ENCODE measurements around the gene DOP1A.

Gene DOP1A

GRCh38 chr6:83152913-83153312 is 85.4 kb downstream of the DOP1A start:
- Histone ChIP-seq H3K4me3 (ENCODE audit: low read depth, low read length) (no peak overlapping the region), H3K79me2 (ENCODE audit: control insufficient read depth, insufficient read depth, low read length, unreplicated experiment) (no peaks in the 10 kb centered on the region), H3K27ac (ENCODE audit: low read depth, low read length) (no peak overlapping the region), H3K27me3 (ENCODE audit: insufficient read depth, low read length) (no peaks in the 10 kb centered on the region), H3K36me3 (ENCODE audit: insufficient read depth, low read length) (peaks cover 14% of the 10 kb centered on the region; the same call in 1 of the 2 replicates), H2AFZ (ENCODE audit: low read length, unreplicated experiment) (no peak overlapping the region), H3K4me1 (ENCODE audit: control insufficient read depth, insufficient read depth, low read length, unreplicated experiment) (peaks cover 6% of the 10 kb centered on the region)

- Histone ChIP-seq H3K27ac (ENCODE audit: low read depth, low read length) (no peak overlapping the region), H3K4me1 (ENCODE audit: control insufficient read depth, insufficient read depth, low read length, unreplicated experiment) (peaks cover 6% of the 10 kb centered on the region), H3K27me3 (ENCODE audit: insufficient read depth, low read length) (no peaks in the 10 kb centered on the region), H3K79me2 (ENCODE audit: control insufficient read depth, insufficient read depth, low read length, unreplicated experiment) (no peaks in the 10 kb centered on the region), H2AFZ (ENCODE audit: low read length, unreplicated experiment) (no peak overlapping the region), H3K4me3 (ENCODE audit: low read depth, low read length) (no peak overlapping the region), H3K36me3 (ENCODE audit: insufficient read depth, low read length) (peaks cover 14% of the 10 kb centered on the region; the same call in 1 of the 2 replicates)
These were observed 86.5 kb downstream of the DOP1A start for GRCh38 chr6:83153883-83154521.

GRCh38 chr6:83155794-83156193 is 88.3 kb downstream of the DOP1A start:
- H3K4me1 ChIP-seq (ENCODE audit: control insufficient read depth, insufficient read depth, low read length, unreplicated experiment) = peaks cover 6% of the 10 kb centered on the region
- no peak overlapping the region for H3K4me3 ChIP-seq (ENCODE audit: low read depth, low read length)
- no peaks in the 10 kb centered on the region for H3K79me2 ChIP-seq (ENCODE audit: control insufficient read depth, insufficient read depth, low read length, unreplicated experiment)
- peaks cover 19% of the 10 kb centered on the region; the same call in 1 of the 2 replicates for H3K36me3 ChIP-seq (ENCODE audit: insufficient read depth, low read length)
- H2AFZ ChIP-seq (ENCODE audit: low read length, unreplicated experiment) = no peak overlapping the region
- no peaks in the 10 kb centered on the region for H3K27me3 ChIP-seq (ENCODE audit: insufficient read depth, low read length)
- H3K27ac ChIP-seq (ENCODE audit: low read depth, low read length) = no peak overlapping the region

GRCh38 chr6:83160167-83160566 is 92.7 kb downstream of the DOP1A start:
- H3K27me3 ChIP-seq (ENCODE audit: insufficient read depth, low read length) = no peaks in the 10 kb centered on the region
- no peak overlapping the region for H3K27ac ChIP-seq (ENCODE audit: low read depth, low read length)
- H2AFZ ChIP-seq (ENCODE audit: low read length, unreplicated experiment) = no peak overlapping the region
- H3K79me2 ChIP-seq (ENCODE audit: control insufficient read depth, insufficient read depth, low read length, unreplicated experiment) = no peaks in the 10 kb centered on the region
- no peak overlapping the region for H3K4me3 ChIP-seq (ENCODE audit: low read depth, low read length)
- no peaks in the 10 kb centered on the region for H3K4me1 ChIP-seq (ENCODE audit: control insufficient read depth, insufficient read depth, low read length, unreplicated experiment)
- peaks cover 12% of the 10 kb centered on the region; the same call in 1 of the 2 replicates for H3K36me3 ChIP-seq (ENCODE audit: insufficient read depth, low read length)

GRCh38 chr6:83167726-83168278 is 100.3 kb downstream of the DOP1A start:
- no peaks in the 10 kb centered on the region for H3K79me2 ChIP-seq (ENCODE audit: control insufficient read depth, insufficient read depth, low read length, unreplicated experiment)
- no peak overlapping the region for H3K27ac ChIP-seq (ENCODE audit: low read depth, low read length)
- no peak overlapping the region for H2AFZ ChIP-seq (ENCODE audit: low read length, unreplicated experiment)
- H3K4me1 ChIP-seq (ENCODE audit: control insufficient read depth, insufficient read depth, low read length, unreplicated experiment) = no peaks in the 10 kb centered on the region
- no peaks in the 10 kb centered on the region for H3K27me3 ChIP-seq (ENCODE audit: insufficient read depth, low read length)
- H3K4me3 ChIP-seq (ENCODE audit: low read depth, low read length) = no peak overlapping the region
- H3K36me3 ChIP-seq (ENCODE audit: insufficient read depth, low read length) = peaks cover 49% of the 10 kb centered on the region

GRCh38 chr6:83168556-83168955 is 101.1 kb downstream of the DOP1A start:
- no peaks in the 10 kb centered on the region for H3K27me3 ChIP-seq (ENCODE audit: insufficient read depth, low read length)
- no peaks in the 10 kb centered on the region for H3K4me1 ChIP-seq (ENCODE audit: control insufficient read depth, insufficient read depth, low read length, unreplicated experiment)
- no peak overlapping the region for H3K4me3 ChIP-seq (ENCODE audit: low read depth, low read length)
- no peak overlapping the region for H3K27ac ChIP-seq (ENCODE audit: low read depth, low read length)
- H3K36me3 ChIP-seq (ENCODE audit: insufficient read depth, low read length) = peaks cover 52% of the 10 kb centered on the region
- no peaks in the 10 kb centered on the region for H3K79me2 ChIP-seq (ENCODE audit: control insufficient read depth, insufficient read depth, low read length, unreplicated experiment)
- no peak overlapping the region for H2AFZ ChIP-seq (ENCODE audit: low read length, unreplicated experiment)

GRCh38 chr6:83169106-83169505 is 101.6 kb downstream of the DOP1A start:
- H3K27me3 ChIP-seq (ENCODE audit: insufficient read depth, low read length) = no peaks in the 10 kb centered on the region
- H3K36me3 ChIP-seq (ENCODE audit: insufficient read depth, low read length) = peaks cover 52% of the 10 kb centered on the region
- no peaks in the 10 kb centered on the region for H3K4me1 ChIP-seq (ENCODE audit: control insufficient read depth, insufficient read depth, low read length, unreplicated experiment)
- no peak overlapping the region for H3K4me3 ChIP-seq (ENCODE audit: low read depth, low read length)
- H2AFZ ChIP-seq (ENCODE audit: low read length, unreplicated experiment) = no peak overlapping the region
- no peak overlapping the region for H3K27ac ChIP-seq (ENCODE audit: low read depth, low read length)
- no peaks in the 10 kb centered on the region for H3K79me2 ChIP-seq (ENCODE audit: control insufficient read depth, insufficient read depth, low read length, unreplicated experiment)

- Histone ChIP-seq H3K4me3 (ENCODE audit: low read depth, low read length) (no peak overlapping the region), H2AFZ (ENCODE audit: low read length, unreplicated experiment) (no peak overlapping the region), H3K27ac (ENCODE audit: low read depth, low read length) (no peak overlapping the region), H3K4me1 (ENCODE audit: control insufficient read depth, insufficient read depth, low read length, unreplicated experiment) (no peaks in the 10 kb centered on the region), H3K27me3 (ENCODE audit: insufficient read depth, low read length) (no peaks in the 10 kb centered on the region), H3K79me2 (ENCODE audit: control insufficient read depth, insufficient read depth, low read length, unreplicated experiment) (no peaks in the 10 kb centered on the region), H3K36me3 (ENCODE audit: insufficient read depth, low read length) (peaks cover 56% of the 10 kb centered on the region)
These were observed 102.0 kb downstream of the DOP1A start for GRCh38 chr6:83169511-83169910.

- Histone ChIP-seq H3K36me3 (ENCODE audit: insufficient read depth, low read length) (peaks cover 45% of the 10 kb centered on the region), H2AFZ (ENCODE audit: low read length, unreplicated experiment) (no peak overlapping the region), H3K27ac (ENCODE audit: low read depth, low read length) (no peak overlapping the region), H3K79me2 (ENCODE audit: control insufficient read depth, insufficient read depth, low read length, unreplicated experiment) (peaks cover 10% of the 10 kb centered on the region), H3K4me3 (ENCODE audit: low read depth, low read length) (no peak overlapping the region), H3K27me3 (ENCODE audit: insufficient read depth, low read length) (no peaks in the 10 kb centered on the region), H3K4me1 (ENCODE audit: control insufficient read depth, insufficient read depth, low read length, unreplicated experiment) (no peaks in the 10 kb centered on the region)
These were observed 108.8 kb downstream of the DOP1A start for GRCh38 chr6:83176246-83176645.

GRCh38 chr6:83180426-83180950 is 113.0 kb downstream of the DOP1A start:
- Histone ChIP-seq H3K79me2 (ENCODE audit: control insufficient read depth, insufficient read depth, low read length, unreplicated experiment) (peaks cover 20% of the 10 kb centered on the region), H3K36me3 (ENCODE audit: insufficient read depth, low read length) (peaks cover 49% of the 10 kb centered on the region), H3K27ac (ENCODE audit: low read depth, low read length) (no peak overlapping the region), H2AFZ (ENCODE audit: low read length, unreplicated experiment) (no peak overlapping the region), H3K4me1 (ENCODE audit: control insufficient read depth, insufficient read depth, low read length, unreplicated experiment) (peaks cover 26% of the 10 kb centered on the region), H3K4me3 (ENCODE audit: low read depth, low read length) (no peak overlapping the region), H3K27me3 (ENCODE audit: insufficient read depth, low read length) (no peaks in the 10 kb centered on the region)

- H3K36me3 ChIP-seq (ENCODE audit: insufficient read depth, low read length) = peaks cover 51% of the 10 kb centered on the region
- no peak overlapping the region for H3K4me3 ChIP-seq (ENCODE audit: low read depth, low read length)
- peak overlapping the region; percentile 93 for H3K27ac ChIP-seq (ENCODE audit: low read depth, low read length)
- H3K79me2 ChIP-seq (ENCODE audit: control insufficient read depth, insufficient read depth, low read length, unreplicated experiment) = peaks cover 26% of the 10 kb centered on the region
- H3K4me1 ChIP-seq (ENCODE audit: control insufficient read depth, insufficient read depth, low read length, unreplicated experiment) = peaks cover 26% of the 10 kb centered on the region
- no peak overlapping the region for H2AFZ ChIP-seq (ENCODE audit: low read length, unreplicated experiment)
- no peaks in the 10 kb centered on the region for H3K27me3 ChIP-seq (ENCODE audit: insufficient read depth, low read length)
These were observed 114.6 kb downstream of the DOP1A start for GRCh38 chr6:83182114-83182513.
